Muscle of arm (tissue), 12 donors: ENCODE results near the gene ADM5. TPM values are rescaled to one million over a fixed set of nuclear protein-coding genes. Genes with fewer than 3 reads are reported as not detected.

ENCODE experiments used
- polyA plus RNA-seq, 12 donors: library from polyadenylated mRNA; unstranded; fragments of 120-200 nt; gene quantifications; one replicate each; pipeline ENCODE4 v1.2.1, GENCODE V29; 2013; ENCODE audit not compliant: insufficient read length in 12 of 12

ADM5 gene
- polyA plus RNA-seq, 12 donors: 0.78 to 1.5 (median 1.1) TPM; not detected in 2

Other genes starting within 250 kb of the ADM5 start
- gene SLC17A7, start 248.1 kb upstream of the ADM5 start, polyA plus RNA-seq: 1 to 10 TPM in 6 of 12 donors, under 1 TPM in 4, not detected in 2; 0.68 to 1.8 (median 1.1) TPM
- 10 to 100 TPM in 11 of 12 donors, not detected in 1; 31.0 to 56.8 (median 38.9) TPM for gene PIH1D1, start 237.8 kb upstream of the ADM5 start, polyA plus RNA-seq
- 10 to 100 TPM in 4 of 12 donors, 1 to 10 TPM in 7, not detected in 1; 7.3 to 19.4 (median 9.1) TPM for gene ALDH16A1, start 236.4 kb upstream of the ADM5 start, polyA plus RNA-seq
- gene FLT3LG, start 215.4 kb upstream of the ADM5 start, polyA plus RNA-seq: 1 to 10 TPM in 10 of 12 donors, not detected in 2; 1.8 to 8.7 (median 2.7) TPM
- gene RPL13A, start 202.0 kb upstream of the ADM5 start, polyA plus RNA-seq: 1,000 to 10,000 TPM in 11 of 12 donors, 100 to 1,000 TPM in 1; 824 to 4,594 (median 3,921) TPM
- gene RPS11, start 193.2 kb upstream of the ADM5 start, polyA plus RNA-seq: 1,000 to 10,000 TPM in 11 of 12 donors, not detected in 1; 2,121 to 3,613 (median 3,007) TPM
- gene FCGRT, start 176.9 kb upstream of the ADM5 start, polyA plus RNA-seq: 100 to 1,000 TPM in 11 of 12 donors, not detected in 1; 117 to 198 (median 164) TPM
- gene RCN3, start 161.6 kb upstream of the ADM5 start, polyA plus RNA-seq: 100 to 1,000 TPM in 1 of 12 donors, 10 to 100 TPM in 10, not detected in 1; 34.9 to 102 (median 45.9) TPM
- 10 to 100 TPM in 11 of 12 donors, not detected in 1; 25.7 to 60.7 (median 52.9) TPM for gene NOSIP, start 109.0 kb upstream of the ADM5 start, polyA plus RNA-seq
- gene PRRG2, start 108.3 kb upstream of the ADM5 start, polyA plus RNA-seq: 1 to 10 TPM in 3 of 12 donors, under 1 TPM in 7, not detected in 2; 0.17 to 3.1 (median 0.61) TPM
- 10 to 100 TPM in 11 of 12 donors, not detected in 1; 11.6 to 25.6 (median 14.3) TPM for gene PRR12, start 98.4 kb upstream of the ADM5 start, polyA plus RNA-seq
- gene RRAS, start 49.5 kb upstream of the ADM5 start, polyA plus RNA-seq: 10 to 100 TPM in 11 of 12 donors, not detected in 1; 24.2 to 56.9 (median 28.4) TPM
- 10 to 100 TPM in 11 of 12 donors, not detected in 1; 15.6 to 44.2 (median 23.6) TPM for gene SCAF1, start 47.4 kb upstream of the ADM5 start, polyA plus RNA-seq
- gene IRF3, start 23.7 kb upstream of the ADM5 start, polyA plus RNA-seq: 10 to 100 TPM in 11 of 12 donors, not detected in 1; 26.2 to 59.4 (median 30.9) TPM
- 10 to 100 TPM in 11 of 12 donors, not detected in 1; 19.7 to 31.1 (median 25.5) TPM for gene BCL2L12, start 23.7 kb upstream of the ADM5 start, polyA plus RNA-seq
- 100 to 1,000 TPM in 11 of 12 donors, not detected in 1; 158 to 200 (median 173) TPM for gene PRMT1, start 12.3 kb upstream of the ADM5 start, polyA plus RNA-seq
- 10 to 100 TPM in 5 of 12 donors, 1 to 10 TPM in 5, not detected in 2; 5.6 to 14.2 (median 9.9) TPM for gene CPT1C, start 1.5 kb downstream of the ADM5 start, polyA plus RNA-seq
- gene TSKS, start 73.7 kb downstream of the ADM5 start, polyA plus RNA-seq: 1 to 10 TPM in 3 of 12 donors, under 1 TPM in 7, not detected in 2; 0.14 to 1.4 (median 0.50) TPM
- 10 to 100 TPM in 11 of 12 donors, not detected in 1; 44.1 to 78.6 (median 47.9) TPM for gene AP2A1, start 77.4 kb downstream of the ADM5 start, polyA plus RNA-seq
- gene FUZ, start 123.7 kb downstream of the ADM5 start, polyA plus RNA-seq: 10 to 100 TPM in 11 of 12 donors, not detected in 1; 11.8 to 41.9 (median 16.0) TPM
- 10 to 100 TPM in 11 of 12 donors, not detected in 1; 26.4 to 44.2 (median 29.5) TPM for gene MED25, start 128.7 kb downstream of the ADM5 start, polyA plus RNA-seq
- gene PTOV1, start 161.6 kb downstream of the ADM5 start, polyA plus RNA-seq: 100 to 1,000 TPM in 11 of 12 donors, not detected in 1; 143 to 230 (median 174) TPM
- 10 to 100 TPM in 11 of 12 donors, not detected in 1; 17.2 to 73.0 (median 28.5) TPM for gene PNKP, start 178.0 kb downstream of the ADM5 start, polyA plus RNA-seq
- gene AKT1S1, start 187.8 kb downstream of the ADM5 start, polyA plus RNA-seq: 100 to 1,000 TPM in 1 of 12 donors, 10 to 100 TPM in 11; 26.0 to 219 (median 30.8) TPM
- 10 to 100 TPM in 11 of 12 donors, not detected in 1; 25.8 to 44.9 (median 32.5) TPM for gene TBC1D17, start 188.1 kb downstream of the ADM5 start, polyA plus RNA-seq
- gene IL4I1, start 207.3 kb downstream of the ADM5 start, polyA plus RNA-seq: 1 to 10 TPM in 4 of 12 donors, under 1 TPM in 6, not detected in 2; 0.26 to 2.5 (median 0.94) TPM
- 10 to 100 TPM in 11 of 12 donors, not detected in 1; 13.1 to 40.2 (median 26.6) TPM for gene ATF5, start 239.6 kb downstream of the ADM5 start, polyA plus RNA-seq
- 100 to 1,000 TPM in 1 of 12 donors, 10 to 100 TPM in 11; 43.9 to 530 (median 54.9) TPM for gene NUP62, start 239.9 kb downstream of the ADM5 start, polyA plus RNA-seq